Right atrium auricular region (tissue), 2 donors: ENCODE results near the gene KCNN4. TPM values are rescaled to one million over a fixed set of nuclear protein-coding genes. Genes with fewer than 3 reads are reported as not detected.
"Not testable (repeated sequence)": the region's sequence is repeated elsewhere in the genome, so short reads cannot be mapped to it uniquely, and the experiment has no call there.

ENCODE experiments used
- DNase-seq: peaks from one replicate; pipeline ENCODE4 v3.0.0-alpha.2; 2019; ENCODE audit warnings: low spot score
- H3K27ac ChIP-seq, 2 donors: fragments of 200-600 bp; sonication (generic); 1 replicate in 1 of 2; 2 replicates in 1 of 2; pipeline ENCODE4 v1.5.1; 2016 to 2019
- H3K27me3 ChIP-seq, 2 donors: fragments of 200-600 bp; sonication (generic); one replicate each; pipeline versions ENCODE4 v1.5.1 to v1.6.0; 2017 to 2019
- H3K36me3 ChIP-seq: fragments of 200-600 bp; sonication (generic); one replicate; pipeline ENCODE4 v1.5.1; 2016
- H3K4me1 ChIP-seq, 2 donors: fragments of 200-600 bp; sonication (generic); one replicate each; pipeline versions ENCODE4 v1.5.1 to v1.6.0; 2017 to 2019
- H3K4me3 ChIP-seq, 2 donors: fragments of 200-600 bp; sonication (generic); 1 replicate in 1 of 2; 2 replicates in 1 of 2; pipeline ENCODE4 v1.5.1; 2017 to 2019; ENCODE audit warnings: mild to moderate bottlenecking in 1 of 2, moderate library complexity in 1 of 2
- H3K9me3 ChIP-seq, 2 donors: fragments of 200-600 bp; sonication (generic); one replicate each; pipeline ENCODE4 v1.5.1; 2019
- total RNA-seq, 2 donors: library from RNA; depleted of rRNA; stranded (reverse); fragments of >200 nt; gene quantifications; one replicate each; pipeline ENCODE4 v1.1.0, GENCODE V29; 2016
- TF ChIP-seq, protein P1 (sequence below), 2 donors: fragments of 200-600 bp; sonication (generic); IDR thresholded peaks; one replicate each; pipeline ENCODE4 v1.5.1; 2019; ENCODE audit warnings: antibody characterized with exemption in 2 of 2

The KCNN4 gene
- 1 to 10 TPM; 1.3 to 2.0 TPM for total RNA-seq

- peak within 1 kb of the TSS in 1 of 2 donors; percentile 2 for H3K4me3 ChIP-seq
- no peaks in the 10 kb centered on the region for H3K27me3 ChIP-seq
- TF ChIP-seq, protein P1, sequence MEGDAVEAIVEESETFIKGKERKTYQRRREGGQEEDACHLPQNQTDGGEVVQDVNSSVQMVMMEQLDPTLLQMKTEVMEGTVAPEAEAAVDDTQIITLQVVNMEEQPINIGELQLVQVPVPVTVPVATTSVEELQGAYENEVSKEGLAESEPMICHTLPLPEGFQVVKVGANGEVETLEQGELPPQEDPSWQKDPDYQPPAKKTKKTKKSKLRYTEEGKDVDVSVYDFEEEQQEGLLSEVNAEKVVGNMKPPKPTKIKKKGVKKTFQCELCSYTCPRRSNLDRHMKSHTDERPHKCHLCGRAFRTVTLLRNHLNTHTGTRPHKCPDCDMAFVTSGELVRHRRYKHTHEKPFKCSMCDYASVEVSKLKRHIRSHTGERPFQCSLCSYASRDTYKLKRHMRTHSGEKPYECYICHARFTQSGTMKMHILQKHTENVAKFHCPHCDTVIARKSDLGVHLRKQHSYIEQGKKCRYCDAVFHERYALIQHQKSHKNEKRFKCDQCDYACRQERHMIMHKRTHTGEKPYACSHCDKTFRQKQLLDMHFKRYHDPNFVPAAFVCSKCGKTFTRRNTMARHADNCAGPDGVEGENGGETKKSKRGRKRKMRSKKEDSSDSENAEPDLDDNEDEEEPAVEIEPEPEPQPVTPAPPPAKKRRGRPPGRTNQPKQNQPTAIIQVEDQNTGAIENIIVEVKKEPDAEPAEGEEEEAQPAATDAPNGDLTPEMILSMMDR (IDR thresholded peaks at IDR 0.05): no peak
- DNase-seq: no peak
- H3K27ac ChIP-seq: peak within 1 kb of the TSS in 1 of 2 donors; percentile 11
- peaks cover 0 to 6% of the 10 kb centered on the region in 2 donors for H3K4me1 ChIP-seq
- no peaks in the 10 kb centered on the region for H3K36me3 ChIP-seq
- no peaks in the 10 kb centered on the region for H3K9me3 ChIP-seq
Observed at GRCh38 chr19:43780706-43781525, at the start of gene KCNN4. Gene KCNN4 (minus strand): TSS chr19:43780973. CDS start chr19:43780861, 112 bp downstream.

DNA sequence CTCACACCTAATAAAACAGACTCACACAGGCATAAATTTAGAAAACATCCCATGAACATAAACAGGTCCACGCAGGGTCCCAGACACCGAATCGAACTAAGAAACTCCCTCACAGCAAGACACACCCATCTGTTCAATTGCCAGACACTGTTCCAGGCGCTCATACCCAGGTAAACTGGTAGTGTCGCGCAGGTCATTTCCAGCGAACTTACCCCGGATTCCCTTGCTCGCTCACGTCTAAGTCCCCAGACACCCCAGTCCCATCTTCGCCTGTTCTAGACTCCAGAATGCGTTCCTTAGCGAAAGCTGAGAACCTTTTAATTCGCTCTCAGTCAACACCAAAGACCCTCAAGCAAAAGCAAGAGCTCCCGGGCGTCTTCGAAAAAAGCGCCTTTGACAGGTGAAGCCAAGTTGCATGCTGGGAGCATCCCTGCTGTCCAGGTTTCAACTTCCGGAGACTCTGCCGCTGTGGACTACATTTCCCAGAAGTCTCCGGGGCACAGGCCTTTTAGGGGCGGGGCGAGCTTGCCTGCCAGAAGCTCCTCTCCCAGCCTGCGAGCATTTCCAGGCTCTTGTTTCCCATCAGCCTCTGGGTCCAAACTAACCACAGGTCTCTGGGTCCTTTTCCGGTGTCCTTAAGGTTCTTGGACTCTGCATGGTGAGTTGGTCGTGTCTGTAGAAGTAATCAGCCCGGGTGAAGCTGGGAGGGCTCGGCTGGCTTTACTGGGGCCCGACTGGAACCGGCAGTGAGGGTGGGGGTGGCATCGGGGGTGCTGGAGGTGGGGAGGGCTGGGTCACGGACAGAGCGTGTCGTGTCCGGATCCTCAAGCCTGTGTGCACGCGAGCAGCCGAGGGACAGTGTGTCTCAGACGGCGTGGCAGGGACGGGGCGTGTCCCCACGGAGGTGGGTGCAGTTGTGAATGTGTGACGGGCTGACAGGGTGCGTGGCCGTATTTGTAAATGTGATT, 46.3 kb upstream of the KCNN4 start, which contains the start of gene ZNF283:
Gene ZNF283, plus strand, starts transcription at position 535 of the 968 bp plus-strand sequence. CDS start 6,184 bp downstream, outside the sequence.
- DNase-seq: peak; percentile 88
- Histone ChIP-seq H3K27ac (peak within 1 kb of the TSS; percentile 79 to 86), H3K4me3 (peak within 1 kb of the TSS; percentile 75 to 78), H3K36me3 (peaks cover 28% of the 10 kb centered on the region), H3K27me3 (peaks cover 0 to 3% of the 10 kb centered on the region in 2 donors), H3K4me1 (peaks cover 0 to 5% of the 10 kb centered on the region in 2 donors), H3K9me3 (no peaks in the 10 kb centered on the region)
- TF ChIP-seq, protein P1 (IDR thresholded peaks at IDR 0.05): peak in 1 of 2 donors; percentile 18

DNA sequence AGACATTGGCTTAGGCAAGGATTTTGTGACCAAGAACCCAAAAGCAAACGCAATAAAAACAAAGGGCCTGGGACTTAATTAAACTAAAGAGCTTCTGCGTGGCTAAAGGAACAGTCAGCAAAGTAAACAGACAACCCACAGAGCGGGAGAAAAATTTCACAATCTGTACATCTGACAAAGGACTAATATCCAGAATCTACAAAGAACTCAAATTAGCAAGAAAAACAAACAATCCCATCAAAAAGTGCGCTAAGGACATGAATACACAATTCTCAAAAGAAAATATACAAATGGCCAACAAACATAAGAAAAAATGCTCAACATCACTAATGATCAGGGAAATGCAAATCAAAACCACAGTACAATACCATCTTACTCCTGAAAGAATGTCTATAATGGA, 43.8 kb upstream of the KCNN4 start:
- H3K27ac ChIP-seq, H3K4me3 ChIP-seq, H3K27me3 ChIP-seq, H3K36me3 ChIP-seq, H3K9me3 ChIP-seq, DNase-seq: not testable (repeated sequence)
- peaks cover 0 to 12% of the 10 kb centered on the region in 2 donors for H3K4me1 ChIP-seq

GRCh38 chr19:43823856-43824255, 43.1 kb upstream of the KCNN4 start:
- not testable (repeated sequence) for H3K9me3 ChIP-seq, DNase-seq, H3K4me3 ChIP-seq, H3K27me3 ChIP-seq, H3K36me3 ChIP-seq, H3K27ac ChIP-seq
- peaks cover 0 to 12% of the 10 kb centered on the region in 2 donors for H3K4me1 ChIP-seq

- no peak for DNase-seq
- H3K36me3 ChIP-seq: no peaks in the 10 kb centered on the region
- peaks cover 0 to 7% of the 10 kb centered on the region in 2 donors for H3K4me1 ChIP-seq
- H3K9me3 ChIP-seq: no peaks in the 10 kb centered on the region
- H3K27ac ChIP-seq: no peak overlapping the region
- TF ChIP-seq, protein P1 (IDR thresholded peaks at IDR 0.05): no peak
- peak overlapping the region; percentile 50 to 53 for H3K4me3 ChIP-seq
- peaks cover 0 to 3% of the 10 kb centered on the region in 2 donors for H3K27me3 ChIP-seq
Observed at GRCh38 chr19:43820884-43821215, 40.1 kb upstream of the KCNN4 start.

DNA sequence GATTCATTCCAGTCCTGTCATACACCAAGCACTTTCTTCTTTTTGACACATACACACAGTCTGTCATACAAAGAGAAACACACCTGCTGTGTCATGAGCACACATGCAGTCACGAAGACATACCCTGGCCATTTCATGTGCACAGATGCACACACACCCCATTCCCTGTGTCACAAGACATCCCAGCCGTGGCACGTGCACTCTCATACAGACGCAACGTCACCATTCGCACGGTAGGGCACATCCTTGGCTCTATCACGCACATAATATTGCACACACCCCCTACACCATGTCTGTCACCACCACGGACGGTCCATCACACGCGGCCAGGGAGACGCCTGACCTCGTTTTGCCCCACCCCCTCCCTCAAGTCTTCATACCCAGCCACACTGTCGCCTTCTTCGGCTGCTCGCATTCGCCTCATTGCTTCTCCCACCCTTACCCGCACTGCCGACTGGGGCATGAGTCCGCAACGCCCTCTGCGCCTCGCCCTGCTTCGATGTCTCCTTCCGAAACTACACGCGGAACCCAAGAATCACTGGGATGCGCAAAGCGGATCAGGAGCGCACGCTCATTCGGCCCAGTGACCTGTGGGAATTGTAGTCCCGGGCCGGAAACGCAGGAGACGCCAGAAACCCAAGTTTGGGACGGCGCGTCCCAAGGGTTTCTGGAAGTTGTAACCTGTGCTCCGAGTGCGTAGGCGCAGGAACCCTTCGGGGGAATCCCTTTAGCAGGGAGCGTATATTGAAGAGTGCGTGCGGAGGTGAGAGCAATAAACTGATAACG, 39.5 kb upstream of the KCNN4 start:
- Histone ChIP-seq H3K27me3 (peaks cover 0 to 3% of the 10 kb centered on the region in 2 donors), H3K27ac (no peak overlapping the region), H3K4me1 (peaks cover 0 to 7% of the 10 kb centered on the region in 2 donors), H3K36me3 (no peaks in the 10 kb centered on the region), H3K4me3 (peak overlapping the region; percentile 50 to 53), H3K9me3 (no peaks in the 10 kb centered on the region)
- DNase-seq: no peak
- TF ChIP-seq, protein P1 (IDR thresholded peaks at IDR 0.05): no peak
